HG02588 (cell line): ENCODE results near the gene RPLP2.

Source experiments
- ATAC-seq: cut with Tn5 transposase; IDR thresholded peaks from one replicate; pipeline ENCODE4 v1.9.1; 2021; ENCODE audit warnings: mild to moderate bottlenecking, moderate library complexity; ENCODE audit not compliant: unreplicated experiment

RPLP2 gene

GRCh38 chr11:846496-847098, 36.8 kb downstream of the RPLP2 start:
- ATAC-seq: no peak

- no peak for ATAC-seq
Observed at GRCh38 chr11:847876-848275, 38.1 kb downstream of the RPLP2 start.

GRCh38 chr11:848380-848931, 38.7 kb downstream of the RPLP2 start:
- ATAC-seq: no peak

- no peak for ATAC-seq
Observed at GRCh38 chr11:849104-849824, 39.5 kb downstream of the RPLP2 start.

GRCh38 chr11:849951-850774, 40.4 kb downstream of the RPLP2 start:
- no peak for ATAC-seq

GRCh38 chr11:850775-851763, 41.3 kb downstream of the RPLP2 start:
- no peak for ATAC-seq

- no peak for ATAC-seq
Observed at GRCh38 chr11:852762-853161, 43.0 kb downstream of the RPLP2 start.

- ATAC-seq: no peak
Observed at GRCh38 chr11:853682-854448, 44.1 kb downstream of the RPLP2 start.

- no peak for ATAC-seq
Observed at GRCh38 chr11:854601-855329, 45.0 kb downstream of the RPLP2 start.

- ATAC-seq: no peak
Observed at GRCh38 chr11:855330-855674, 45.5 kb downstream of the RPLP2 start.

GRCh38 chr11:855796-856195, 46.0 kb downstream of the RPLP2 start:
- ATAC-seq: no peak

- no peak for ATAC-seq
Observed at GRCh38 chr11:856397-856796, 46.6 kb downstream of the RPLP2 start.

- ATAC-seq: no peak
Observed at GRCh38 chr11:858053-858761, 48.4 kb downstream of the RPLP2 start.

- no peak for ATAC-seq
Observed at GRCh38 chr11:858762-859339, 49.1 kb downstream of the RPLP2 start.

- no peak for ATAC-seq
Observed at GRCh38 chr11:859394-860131, 49.8 kb downstream of the RPLP2 start.

GRCh38 chr11:860234-861104, 50.7 kb downstream of the RPLP2 start:
- ATAC-seq: no peak

GRCh38 chr11:861105-861479, 51.3 kb downstream of the RPLP2 start:
- ATAC-seq: no peak
